ENCODE data around the gene SHC3.

Gene SHC3

DNA sequence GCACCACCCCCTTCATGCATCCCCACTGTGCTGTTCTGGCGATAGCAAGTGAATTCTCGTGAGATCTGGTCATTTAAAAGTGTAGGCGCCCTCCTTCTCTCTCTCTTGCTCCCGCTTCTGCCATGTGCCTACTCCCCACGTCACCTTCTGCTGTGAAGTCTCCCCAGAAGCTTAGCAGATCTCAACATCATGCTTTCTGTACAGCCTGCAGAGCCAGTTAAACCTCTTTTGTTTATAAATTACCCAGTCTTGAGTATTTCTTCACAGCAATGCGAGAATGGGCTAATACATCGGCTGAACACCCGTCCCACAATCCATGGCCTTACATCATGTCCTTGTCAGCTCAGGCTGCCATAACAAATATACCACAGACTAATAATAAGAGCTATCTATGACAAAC, 17.4 kb downstream of the SHC3 start:
- H3K4me3 ChIP-seq (replicated peaks; ENCODE audit: low read depth, low read length) = no peak overlapping the region
- TF ChIP-seq CTCF (IDR thresholded peaks at IDR 0.05; ENCODE audit: low read length, missing control alignments) = no peak
- DNase-seq (ENCODE audit: low read depth) = no peak

DNA sequence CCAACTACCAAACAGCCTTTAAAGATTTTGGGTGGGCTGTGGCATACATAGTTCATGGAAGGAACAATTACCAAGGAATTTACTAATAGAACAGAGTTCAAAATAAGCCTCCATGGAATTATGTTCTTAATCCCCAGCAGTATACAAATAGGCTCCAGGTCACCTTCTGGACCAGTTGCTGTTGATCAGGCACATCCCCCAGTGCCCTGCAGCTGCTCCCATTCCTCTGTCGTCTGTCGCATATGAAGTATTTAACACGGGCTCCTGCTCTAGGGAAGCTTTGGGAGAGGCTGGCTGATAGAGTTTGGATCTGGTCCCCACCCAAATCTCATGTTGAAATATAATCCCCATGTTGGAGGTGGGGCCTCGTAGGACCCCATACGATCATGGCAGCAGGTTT, 17.8 kb downstream of the SHC3 start:
- DNase-seq (ENCODE audit: low read depth) = no peak
- no peak for TF ChIP-seq CTCF (IDR thresholded peaks at IDR 0.05; ENCODE audit: low read length, missing control alignments)
- no peak overlapping the region for H3K4me3 ChIP-seq (replicated peaks; ENCODE audit: low read depth, low read length)

DNA sequence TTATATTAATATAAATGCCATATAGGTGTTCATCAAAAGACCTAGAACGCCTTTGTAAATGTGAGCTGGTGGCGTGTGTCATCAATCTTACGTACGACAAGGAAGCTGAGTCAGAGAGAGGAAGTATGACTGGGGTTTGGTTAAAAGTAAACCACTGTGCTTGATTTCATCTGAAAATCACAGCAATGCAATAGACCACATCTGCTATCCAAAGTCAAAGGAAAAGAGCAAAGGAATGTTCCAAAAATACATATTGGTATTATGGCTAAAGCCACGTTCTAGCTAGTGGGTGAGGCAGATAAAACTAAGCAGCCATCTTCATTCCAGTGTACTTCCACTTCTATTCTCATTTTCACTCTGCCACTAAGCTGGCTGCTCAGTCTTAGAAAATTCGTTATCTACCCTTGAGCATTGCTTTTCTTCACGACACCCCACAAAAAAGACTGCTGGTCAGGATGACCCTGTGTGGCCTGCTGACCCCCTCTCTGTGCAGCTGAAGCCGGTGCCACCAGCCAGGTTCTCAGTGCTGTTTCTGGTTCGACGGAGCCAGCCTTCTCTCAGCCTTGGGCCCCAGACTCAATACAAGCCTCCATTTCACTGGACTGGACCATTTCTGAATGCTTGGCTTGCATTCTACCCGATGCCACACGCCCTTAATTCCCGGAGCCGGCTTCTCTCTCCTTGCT, 23.8 kb downstream of the SHC3 start:
- no peak overlapping the region for H3K4me3 ChIP-seq (replicated peaks; ENCODE audit: low read depth, low read length)
- DNase-seq (ENCODE audit: low read depth) = peak; percentile 89
- TF ChIP-seq CTCF (IDR thresholded peaks at IDR 0.05; ENCODE audit: low read length, missing control alignments) = no peak

DNA sequence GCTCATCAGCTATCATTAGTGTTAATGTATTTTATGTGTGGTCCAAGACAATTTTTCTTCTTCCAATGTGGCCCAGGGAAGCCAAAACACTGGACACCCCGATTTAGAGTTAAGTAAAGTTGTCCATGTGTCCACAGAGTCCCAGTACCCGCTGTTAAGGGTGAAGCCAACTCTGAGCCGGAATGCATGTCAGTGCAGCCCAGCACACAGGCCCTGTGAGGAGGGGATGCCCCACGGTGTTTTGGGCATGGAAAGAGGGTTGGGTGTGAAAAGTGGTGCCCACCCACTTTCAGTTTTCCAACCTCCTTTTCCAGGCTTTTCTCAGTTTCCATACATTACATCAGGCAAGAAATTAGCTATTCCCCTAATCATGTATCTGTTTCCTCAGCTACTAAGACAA, 24.4 kb downstream of the SHC3 start:
- H3K4me3 ChIP-seq (replicated peaks; ENCODE audit: low read depth, low read length) = no peak overlapping the region
- DNase-seq (ENCODE audit: low read depth) = no peak
- TF ChIP-seq CTCF (IDR thresholded peaks at IDR 0.05; ENCODE audit: low read length, missing control alignments) = no peak

DNA sequence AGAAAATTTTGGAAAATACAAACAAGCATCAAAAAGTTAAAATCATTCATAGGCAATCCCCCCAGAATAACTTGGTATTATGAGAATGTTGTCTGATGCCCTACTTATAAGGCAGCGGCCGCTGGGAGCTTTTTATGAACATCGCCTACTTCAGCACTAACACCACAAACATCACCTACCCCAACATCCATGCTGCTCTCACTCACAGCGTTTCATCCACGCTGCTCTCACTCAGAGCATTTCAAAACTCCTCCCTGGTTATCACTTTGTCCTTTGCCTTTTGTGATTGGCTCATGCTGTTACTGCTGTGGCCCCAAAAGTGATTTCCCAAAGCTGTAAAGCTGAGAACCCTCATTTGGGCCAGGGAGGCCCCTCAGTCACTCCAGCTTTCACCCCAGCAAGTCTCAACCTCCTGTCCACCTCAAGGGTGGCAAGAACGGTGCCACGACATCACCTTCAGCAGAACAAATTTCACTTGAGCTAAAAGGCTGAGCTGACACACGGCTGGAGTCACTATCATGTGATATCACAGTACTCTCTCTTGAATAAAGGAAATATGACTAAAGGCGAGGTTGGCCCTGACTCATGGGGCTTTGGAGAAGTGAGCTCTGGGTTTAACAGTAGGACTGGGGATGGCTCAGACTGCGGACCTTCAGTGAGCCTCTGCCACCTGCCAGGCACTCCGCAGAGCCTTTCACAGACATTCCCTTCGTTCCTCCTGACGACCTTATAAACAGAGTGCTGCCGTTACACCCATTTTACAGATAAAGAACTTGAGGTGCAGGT, 25.2 kb downstream of the SHC3 start:
- peak; percentile 80 for DNase-seq (ENCODE audit: low read depth)
- H3K4me3 ChIP-seq (replicated peaks; ENCODE audit: low read depth, low read length) = no peak overlapping the region
- no peak for TF ChIP-seq CTCF (IDR thresholded peaks at IDR 0.05; ENCODE audit: low read length, missing control alignments)

DNA sequence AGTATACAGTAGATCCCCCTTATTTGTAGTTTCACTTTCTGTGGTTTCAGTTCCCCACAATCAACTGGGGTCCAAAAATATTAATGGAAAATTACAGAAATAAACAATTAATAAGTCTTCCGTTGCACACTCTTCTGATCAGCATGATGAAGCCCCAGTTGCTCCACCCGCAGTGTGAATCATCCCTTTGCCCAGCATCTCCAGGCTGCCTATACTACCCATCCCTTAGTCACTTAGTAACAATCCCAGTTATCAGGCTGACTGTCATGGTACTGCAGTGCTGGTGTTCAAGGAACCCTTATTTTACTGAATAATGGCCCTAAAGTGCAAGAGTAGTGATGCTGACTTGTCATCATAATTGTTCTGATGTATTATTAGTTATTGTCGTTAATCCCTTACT, 28.9 kb downstream of the SHC3 start:
- TF ChIP-seq CTCF (IDR thresholded peaks at IDR 0.05; ENCODE audit: low read length, missing control alignments) = no peak
- H3K4me3 ChIP-seq (replicated peaks; ENCODE audit: low read depth, low read length) = no peak overlapping the region
- DNase-seq (ENCODE audit: low read depth) = peak; percentile 61
